ENCODE data around the gene TRAPPC8.

GRCh38 chr18:31983976-31984375, 41.0 kb upstream of the TRAPPC8 start:
- TF ChIP-seq CTCF (IDR thresholded peaks at IDR 0.05; ENCODE audit: insufficient read depth, low read depth, low read length) (no peak), EZH2 (IDR thresholded peaks at IDR 0.05; ENCODE audit: insufficient read depth, low read length) (no peak)
